Measurements from ENCODE around the gene PABPC1L.

PABPC1L gene

DNA sequence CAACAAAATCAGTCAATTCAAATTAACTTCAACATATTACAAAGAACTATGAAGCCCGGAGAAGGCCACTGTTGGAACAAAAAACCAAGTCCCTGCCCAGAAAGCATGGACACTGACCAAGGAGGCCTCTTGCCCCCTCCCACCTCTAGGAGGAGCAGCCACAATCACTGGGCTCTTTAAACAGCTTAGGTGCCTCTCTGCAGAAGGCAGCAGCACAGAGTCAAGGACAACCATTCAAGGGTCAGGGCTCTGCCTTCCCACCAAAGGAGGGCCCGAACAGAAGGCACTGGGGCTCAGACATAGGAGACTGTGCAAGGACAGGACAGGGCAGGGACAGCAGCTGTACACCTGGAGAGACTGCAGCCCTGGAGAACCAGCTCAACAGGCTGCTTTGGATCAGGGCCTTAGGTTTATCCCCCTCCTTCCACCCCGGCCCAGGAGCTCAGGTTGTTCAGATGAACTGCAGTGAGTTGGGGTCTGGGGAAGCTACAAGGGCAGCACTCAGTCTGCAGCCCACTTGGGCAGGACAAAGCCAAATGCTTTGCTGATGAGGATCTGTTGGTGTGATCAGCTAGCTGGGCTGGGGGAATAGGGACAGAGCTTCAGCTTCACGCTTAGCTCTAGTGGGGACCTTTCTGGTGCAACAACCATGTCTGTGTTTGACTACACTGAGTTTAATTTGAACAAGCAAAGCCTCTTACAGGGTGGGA lies 32.6 kb downstream of the PABPC1L start:
- DNase-seq (ENCODE audit: low read depth in 1 of 2, low spot score in 1 of 2) = no peak

DNA sequence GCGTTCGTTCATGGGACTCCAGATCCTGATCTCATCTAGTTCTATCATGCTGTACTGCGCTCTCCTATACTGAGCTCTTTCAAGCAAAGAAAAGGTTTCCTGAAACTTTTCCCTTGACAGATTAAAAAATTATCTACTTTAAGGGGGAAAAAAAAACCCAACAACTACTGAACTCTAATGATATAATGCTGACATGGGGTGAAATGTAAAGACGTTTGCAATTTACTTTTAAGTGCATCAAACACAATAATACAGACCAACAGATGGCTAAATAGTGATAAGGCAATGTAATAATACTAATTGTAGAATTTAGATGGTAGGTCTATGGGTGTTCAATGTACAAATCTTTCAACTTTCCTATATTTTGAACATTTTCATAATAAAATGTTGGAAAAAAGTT lies 34.0 kb downstream of the PABPC1L start:
- DNase-seq (ENCODE audit: low read depth in 1 of 2, low spot score in 1 of 2) = no peak

DNA sequence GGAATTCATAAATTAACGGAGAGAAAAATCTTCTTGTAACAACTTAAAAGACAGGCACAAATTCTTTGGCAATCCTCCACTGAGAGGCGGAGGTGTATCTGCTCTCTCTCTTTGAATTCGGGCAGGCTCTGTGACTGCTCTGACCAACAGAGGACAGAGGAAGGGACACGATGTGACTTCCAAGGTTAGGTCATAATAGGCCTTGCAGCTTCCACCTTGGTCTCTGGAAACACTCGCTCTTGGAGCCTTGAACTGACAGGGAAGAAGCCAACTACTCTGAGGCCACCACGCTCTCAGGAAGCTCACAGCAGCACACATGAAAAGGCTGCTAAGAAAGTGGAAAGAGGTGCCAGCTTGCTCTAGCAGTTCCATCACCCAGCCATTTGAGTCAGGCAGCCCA lies 35.4 kb downstream of the PABPC1L start:
- DNase-seq (ENCODE audit: low read depth in 1 of 2, low spot score in 1 of 2) = no peak

DNA sequence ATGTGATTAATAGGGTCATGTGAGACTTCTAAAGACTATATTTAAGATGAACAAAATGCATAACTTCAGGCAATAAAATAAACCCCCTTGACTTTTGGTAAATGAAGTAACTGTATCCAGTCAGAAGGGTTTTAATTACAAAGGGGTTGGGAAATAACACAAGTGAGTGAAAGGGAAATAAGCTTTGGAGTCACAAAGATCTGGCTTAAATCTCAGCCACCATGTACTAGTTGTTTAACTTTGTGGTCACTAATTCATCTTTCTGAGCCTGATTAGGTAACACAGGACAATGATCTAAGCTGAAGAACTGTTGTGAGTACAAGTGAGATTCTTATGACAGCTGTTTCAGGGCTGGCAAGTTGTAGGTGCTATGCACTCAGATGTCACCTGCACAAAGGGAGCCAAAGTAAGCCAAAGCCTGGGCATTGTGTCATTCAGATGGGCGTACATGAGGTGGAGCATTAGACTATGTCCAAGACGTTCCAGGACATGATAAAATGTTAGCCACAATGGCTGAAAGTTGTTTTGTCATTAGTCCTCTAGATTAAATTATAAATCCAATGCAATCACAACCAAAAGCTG lies 36.5 kb downstream of the PABPC1L start:
- DNase-seq (ENCODE audit: low read depth in 1 of 2, low spot score in 1 of 2) = no peak

DNA sequence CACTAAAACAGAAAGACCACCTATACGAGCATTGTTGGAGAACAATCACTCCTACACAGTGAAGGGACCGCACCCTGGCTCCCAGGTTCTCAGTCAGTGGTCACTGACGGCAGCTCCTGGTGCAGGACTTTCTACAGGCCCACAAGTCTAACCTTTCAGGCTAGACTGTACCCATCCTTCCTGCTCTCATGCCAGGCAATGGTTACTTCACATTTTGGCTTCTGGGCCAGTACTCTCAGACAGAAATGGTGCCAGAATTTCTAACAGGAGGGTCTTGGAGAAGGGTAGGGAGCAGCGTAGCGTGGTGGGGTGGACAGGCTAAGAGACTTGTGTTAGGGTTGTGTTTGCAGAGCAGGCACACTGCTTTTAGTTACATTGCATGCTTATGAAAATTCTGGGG lies 38.2 kb downstream of the PABPC1L start:
- DNase-seq (ENCODE audit: low read depth in 1 of 2, low spot score in 1 of 2) = no peak

DNA sequence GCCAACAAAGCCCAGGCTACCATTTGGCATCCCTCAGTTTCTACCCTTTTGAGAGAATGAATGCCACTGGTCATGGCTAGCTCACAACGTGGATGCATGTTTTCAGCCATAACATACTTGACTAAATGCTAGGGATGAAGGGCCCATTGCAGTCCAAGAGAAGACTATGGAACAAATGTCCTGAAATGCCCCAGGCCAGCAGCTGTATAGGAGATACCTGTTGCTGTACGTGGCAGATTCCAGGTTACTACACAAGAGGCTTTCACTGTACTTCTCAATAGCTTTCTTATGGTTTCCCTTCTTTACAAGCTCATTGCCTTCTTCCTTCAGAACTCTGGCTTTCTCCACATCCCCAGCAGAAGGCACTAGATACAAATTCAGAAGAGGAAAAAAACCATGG lies 38.7 kb downstream of the PABPC1L start:
- no peak for DNase-seq (ENCODE audit: low read depth in 1 of 2, low spot score in 1 of 2)

DNA sequence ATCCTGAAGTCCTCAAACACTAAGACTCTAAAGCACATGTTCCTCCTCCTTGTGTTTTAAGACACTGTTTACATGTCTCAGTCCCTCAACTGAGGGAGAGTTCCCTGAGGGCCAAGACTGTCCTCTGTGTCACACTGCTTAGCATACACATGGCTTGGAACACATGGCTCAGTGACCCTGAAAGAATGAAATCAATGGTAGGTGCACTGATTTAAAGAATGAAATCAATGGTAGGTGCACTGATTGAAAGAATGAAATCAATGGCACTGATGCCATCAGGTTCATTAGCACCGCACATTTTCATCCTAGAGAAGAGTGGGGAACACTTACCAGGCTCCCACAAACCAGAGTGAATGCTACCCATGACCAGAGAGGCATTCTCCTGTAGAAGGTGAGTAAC lies 40.5 kb downstream of the PABPC1L start:
- DNase-seq (ENCODE audit: low read depth in 1 of 2, low spot score in 1 of 2) = no peak

DNA sequence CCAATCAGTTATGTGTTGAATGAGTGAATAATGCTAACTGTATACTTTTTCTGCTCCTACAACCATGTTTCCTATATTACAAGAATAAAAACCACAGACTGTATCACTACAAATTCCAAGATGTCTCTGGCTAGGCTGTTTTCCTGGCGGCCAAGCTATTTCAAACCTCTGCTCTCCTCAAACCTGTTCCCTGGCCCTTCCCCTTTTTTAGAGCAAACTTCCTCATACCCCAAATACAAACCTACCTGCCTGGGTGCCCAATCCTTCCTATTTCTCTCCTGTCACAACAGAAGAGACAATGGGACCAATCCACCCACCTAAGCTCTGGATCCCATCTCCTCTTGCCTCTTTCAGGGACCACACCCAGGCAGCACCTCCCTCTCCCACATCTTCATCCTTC lies 42.9 kb downstream of the PABPC1L start:
- DNase-seq (ENCODE audit: low read depth in 1 of 2, low spot score in 1 of 2) = no peak

DNA sequence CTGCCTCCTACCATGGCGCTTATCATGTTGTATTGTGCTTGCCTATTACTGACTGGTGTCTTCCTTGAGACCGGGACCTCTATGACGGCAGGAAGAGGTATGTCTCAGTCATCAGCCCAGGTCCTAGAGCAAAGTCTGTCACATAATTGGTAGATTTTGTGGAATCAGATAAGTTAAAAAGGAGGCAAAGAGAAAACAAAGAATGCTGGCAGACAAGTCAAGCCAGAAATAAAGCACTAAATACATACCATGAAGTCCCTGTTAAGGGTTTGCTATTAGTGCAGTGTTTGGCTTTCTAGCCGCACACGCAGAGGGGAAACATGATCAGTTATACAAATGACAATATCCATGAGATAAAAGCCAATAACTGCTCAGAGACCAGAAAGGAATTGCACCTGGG lies 44.4 kb downstream of the PABPC1L start:
- DNase-seq (ENCODE audit: low read depth in 1 of 2, low spot score in 1 of 2) = no peak

DNA sequence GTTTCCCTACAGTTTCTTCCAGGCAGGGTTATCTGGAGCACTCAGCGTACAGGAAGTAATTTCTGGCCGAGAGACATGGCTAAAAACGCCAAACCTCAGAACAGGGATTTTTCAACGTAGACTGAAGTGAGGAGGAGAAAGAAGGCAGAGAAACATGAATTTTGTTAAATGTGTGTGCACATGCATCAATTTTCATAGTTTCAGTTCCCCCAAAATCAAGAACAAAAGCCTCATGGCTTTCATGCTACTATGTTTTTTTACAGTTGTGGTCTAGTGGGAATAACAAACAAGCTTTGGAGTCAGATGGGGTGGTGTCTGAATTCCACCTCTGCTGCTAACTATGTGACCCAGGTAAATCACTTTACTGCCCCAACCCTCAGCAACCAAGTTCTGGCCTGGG lies 45.4 kb downstream of the PABPC1L start:
- DNase-seq (ENCODE audit: low read depth in 1 of 2, low spot score in 1 of 2) = no peak

DNA sequence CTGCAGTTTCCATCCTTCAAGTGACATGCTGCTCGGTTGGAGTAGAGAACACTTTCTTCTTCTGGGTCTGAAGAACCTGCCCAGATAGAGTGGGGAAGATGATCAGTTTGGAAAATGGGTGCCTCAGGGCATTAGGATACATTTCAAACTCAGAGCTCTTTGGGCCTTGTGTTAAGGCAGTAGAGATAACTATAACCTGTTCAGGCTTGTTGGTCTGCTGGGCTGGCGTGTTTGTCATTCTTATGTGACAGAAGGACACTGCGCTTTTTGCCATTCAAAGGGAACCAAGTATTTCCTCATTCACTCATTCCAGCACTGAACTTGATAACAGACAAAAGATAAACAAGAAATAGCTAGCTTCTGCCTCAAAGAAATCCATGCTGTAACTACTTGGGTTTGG lies 46.5 kb downstream of the PABPC1L start:
- no peak for DNase-seq (ENCODE audit: low read depth in 1 of 2, low spot score in 1 of 2)

DNA sequence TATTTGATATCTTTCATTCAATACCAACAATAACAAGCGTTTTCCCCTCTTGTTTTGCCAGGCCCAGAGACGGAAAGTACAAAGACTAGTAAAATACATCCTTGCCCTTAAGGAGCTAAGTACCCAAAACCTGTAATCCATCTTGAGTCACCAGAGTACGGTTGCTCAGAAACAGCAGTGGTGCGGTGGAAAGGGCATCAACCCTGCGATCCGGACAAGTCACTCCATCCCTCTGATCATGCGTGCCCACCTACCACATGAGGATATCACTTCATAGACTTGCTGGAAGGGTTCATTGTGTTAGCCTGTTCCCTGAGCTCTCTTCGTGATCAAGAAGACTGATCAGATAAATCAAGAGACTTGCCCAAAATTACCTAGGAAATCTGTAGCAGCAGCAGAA lies 48.4 kb downstream of the PABPC1L start:
- no peak for DNase-seq (ENCODE audit: low read depth in 1 of 2, low spot score in 1 of 2)

DNA sequence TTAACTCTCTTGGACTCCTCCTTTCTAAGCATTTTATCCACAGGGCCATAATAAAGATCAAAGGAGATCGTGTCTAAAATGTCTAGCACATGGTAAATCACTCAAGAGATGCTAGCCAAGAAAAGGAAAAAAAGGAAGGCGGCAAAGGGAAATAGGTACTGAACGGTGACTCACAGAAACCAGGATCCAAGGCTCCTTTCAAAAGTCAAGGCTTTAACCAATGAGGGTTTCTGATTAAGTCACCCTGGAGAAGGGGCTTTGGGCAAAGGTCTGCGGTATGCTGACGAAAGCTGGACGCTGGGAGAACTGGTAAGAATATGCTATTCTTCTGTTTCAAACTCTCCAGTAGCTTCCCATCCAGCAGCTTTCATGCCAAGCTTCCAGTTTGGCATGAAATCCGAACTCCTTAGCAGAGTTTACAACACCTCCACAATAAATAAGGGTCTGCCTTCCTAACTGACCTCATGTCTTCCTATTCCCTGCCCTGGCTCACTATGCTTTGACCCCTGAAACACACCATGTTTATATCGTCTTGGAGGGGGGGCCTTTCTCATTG lies 49.3 kb downstream of the PABPC1L start:
- DNase-seq (ENCODE audit: low read depth in 1 of 2, low spot score in 1 of 2) = no peak

DNA sequence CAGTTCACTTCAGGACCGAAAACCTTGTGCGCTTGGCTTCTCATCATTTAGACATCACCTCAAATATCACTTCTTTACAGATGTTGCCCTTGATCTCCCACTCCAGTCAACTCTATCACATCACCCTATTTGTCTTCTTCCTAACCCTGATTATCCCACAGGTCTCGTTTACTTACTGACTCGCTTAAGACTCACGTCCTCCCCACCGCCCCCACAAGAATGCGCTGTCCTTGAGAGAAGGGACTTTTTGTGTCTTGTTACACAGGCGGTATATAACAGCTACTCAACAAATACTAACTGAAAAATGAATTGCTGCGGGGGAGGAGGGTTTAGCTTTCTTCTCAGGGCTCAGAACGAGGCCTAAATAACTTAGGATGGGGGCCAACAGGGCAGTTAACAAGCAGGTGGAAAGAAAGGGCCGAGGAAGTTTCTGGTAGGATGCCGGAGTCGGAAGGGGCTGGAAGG lies 49.8 kb downstream of the PABPC1L start:
- peak in 1 of 2 donors; percentile 57 for DNase-seq (ENCODE audit: low read depth in 1 of 2, low spot score in 1 of 2)

DNA sequence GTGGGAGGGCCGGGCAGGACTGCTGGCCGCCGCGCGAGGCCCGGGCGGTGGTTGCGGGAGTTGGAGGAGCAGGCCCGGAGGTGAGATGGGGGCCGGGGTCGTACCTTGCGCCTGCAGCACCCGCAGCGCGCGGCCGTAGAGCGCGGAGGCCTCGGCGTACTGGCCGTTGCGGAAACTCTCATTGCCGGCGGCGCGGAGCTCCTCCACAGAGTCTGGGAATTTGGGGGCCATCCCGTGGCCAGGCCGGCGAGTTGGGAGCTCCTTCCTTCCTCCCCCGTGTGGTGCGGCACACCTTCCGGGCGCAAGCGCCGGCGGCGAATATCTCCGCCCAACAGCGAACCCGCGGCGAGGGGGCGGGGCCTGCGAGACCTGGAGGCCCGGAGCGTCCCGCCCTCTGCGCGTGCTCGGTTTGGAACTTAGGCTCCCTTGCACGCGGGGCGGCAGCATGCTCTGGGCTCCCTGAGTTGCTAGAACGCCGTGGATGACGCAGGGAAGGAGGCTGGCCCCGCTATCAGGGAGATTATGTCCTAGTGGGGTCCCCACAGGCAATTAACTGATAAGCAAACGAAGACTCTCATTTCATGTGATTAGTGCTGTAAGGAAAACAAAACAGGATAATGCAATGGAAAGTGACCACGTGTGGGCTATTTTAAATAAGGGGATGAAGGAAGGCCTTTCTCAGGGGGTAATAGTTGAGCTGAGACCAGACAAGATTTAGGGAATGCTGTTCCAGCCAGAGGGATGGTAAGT lies 50.4 kb downstream of the PABPC1L start, which contains the start of gene TOMM34:
TSS of gene TOMM34 (minus strand) at position 295 of the 750 bp plus-strand sequence. CDS start at position 231, 64 bp downstream.
- peak; percentile 87 to 97 for DNase-seq (ENCODE audit: low read depth in 1 of 2, low spot score in 1 of 2)

DNA sequence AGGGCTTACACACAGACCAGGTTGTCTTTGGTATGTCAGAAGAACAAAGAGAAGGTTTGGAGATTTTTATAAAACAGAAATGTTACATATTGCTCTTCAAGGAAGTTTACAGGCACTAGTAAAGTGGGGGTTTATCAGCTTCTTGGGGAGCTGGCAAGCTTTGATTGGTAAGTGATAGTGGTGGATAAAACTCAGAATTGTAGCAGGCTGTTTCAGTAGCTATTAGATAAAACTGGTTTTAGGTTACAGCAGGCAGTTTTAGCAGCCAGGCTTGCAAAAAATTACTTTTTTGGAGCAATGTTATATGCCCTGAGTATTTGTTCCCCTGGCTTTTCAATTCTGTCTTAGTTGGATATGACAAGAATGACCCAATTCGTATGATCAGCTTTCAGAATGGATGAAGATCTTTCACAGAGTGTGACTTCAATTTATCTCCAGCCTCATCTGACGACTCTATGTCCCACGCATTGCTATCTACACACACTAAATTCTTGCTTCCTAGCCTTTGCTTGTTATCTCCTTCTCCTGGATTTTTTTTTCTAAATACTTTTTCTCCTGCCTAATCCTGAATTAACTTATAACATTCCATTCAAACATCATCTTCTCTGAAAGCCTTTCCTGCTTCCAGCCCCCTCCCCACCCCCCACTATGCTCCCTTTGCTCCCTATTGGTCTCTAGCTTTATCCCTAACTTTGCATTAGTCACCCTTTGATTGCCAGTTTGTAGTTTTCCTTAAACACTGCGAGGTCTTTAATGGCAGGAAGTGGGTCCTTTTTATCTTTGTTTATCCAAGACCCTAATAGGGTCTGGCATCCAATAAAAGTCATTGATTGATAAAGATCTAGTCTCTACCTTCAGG lies 51.4 kb downstream of the PABPC1L start:
- DNase-seq (ENCODE audit: low read depth in 1 of 2, low spot score in 1 of 2) = no peak

DNA sequence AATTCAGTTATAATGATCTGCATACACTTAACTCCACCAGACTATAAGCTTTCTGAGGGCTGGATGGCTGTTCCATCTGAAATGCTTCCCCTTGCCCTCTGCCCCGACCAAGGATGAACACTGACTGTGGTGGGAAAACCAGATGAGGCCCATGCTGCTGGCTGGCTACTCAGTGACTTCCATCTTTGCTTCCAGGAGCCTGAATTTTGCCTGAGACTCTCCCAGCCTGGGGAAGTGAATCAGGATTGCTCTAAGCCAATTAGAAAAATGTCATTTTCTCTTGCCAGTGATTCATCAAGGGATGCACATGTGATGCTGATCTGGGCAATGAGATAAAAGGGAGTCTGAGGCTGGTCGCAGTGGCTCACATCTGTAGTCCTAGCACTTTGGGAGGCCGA lies 52.0 kb downstream of the PABPC1L start:
- DNase-seq (ENCODE audit: low read depth in 1 of 2, low spot score in 1 of 2) = no peak

DNA sequence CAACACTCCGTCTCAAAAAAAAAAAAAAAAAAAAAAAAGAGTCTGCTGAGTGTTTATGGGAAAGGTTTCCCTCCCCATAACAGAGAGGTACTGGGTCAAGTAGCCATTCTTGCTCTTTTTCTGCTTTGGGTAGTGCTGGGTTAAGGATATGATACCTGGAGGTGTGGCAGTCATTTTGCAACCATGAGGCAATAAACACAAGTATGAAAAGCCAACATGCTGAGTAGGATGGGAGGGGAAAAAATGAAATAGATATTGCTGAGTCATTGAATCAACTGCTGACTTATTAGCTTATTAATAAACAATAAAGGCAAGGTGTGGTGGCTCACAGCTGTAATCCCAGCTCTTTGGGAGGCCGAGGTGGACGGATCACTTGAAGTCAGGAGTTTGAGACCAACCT lies 52.6 kb downstream of the PABPC1L start:
- DNase-seq (ENCODE audit: low read depth in 1 of 2, low spot score in 1 of 2) = no peak

DNA sequence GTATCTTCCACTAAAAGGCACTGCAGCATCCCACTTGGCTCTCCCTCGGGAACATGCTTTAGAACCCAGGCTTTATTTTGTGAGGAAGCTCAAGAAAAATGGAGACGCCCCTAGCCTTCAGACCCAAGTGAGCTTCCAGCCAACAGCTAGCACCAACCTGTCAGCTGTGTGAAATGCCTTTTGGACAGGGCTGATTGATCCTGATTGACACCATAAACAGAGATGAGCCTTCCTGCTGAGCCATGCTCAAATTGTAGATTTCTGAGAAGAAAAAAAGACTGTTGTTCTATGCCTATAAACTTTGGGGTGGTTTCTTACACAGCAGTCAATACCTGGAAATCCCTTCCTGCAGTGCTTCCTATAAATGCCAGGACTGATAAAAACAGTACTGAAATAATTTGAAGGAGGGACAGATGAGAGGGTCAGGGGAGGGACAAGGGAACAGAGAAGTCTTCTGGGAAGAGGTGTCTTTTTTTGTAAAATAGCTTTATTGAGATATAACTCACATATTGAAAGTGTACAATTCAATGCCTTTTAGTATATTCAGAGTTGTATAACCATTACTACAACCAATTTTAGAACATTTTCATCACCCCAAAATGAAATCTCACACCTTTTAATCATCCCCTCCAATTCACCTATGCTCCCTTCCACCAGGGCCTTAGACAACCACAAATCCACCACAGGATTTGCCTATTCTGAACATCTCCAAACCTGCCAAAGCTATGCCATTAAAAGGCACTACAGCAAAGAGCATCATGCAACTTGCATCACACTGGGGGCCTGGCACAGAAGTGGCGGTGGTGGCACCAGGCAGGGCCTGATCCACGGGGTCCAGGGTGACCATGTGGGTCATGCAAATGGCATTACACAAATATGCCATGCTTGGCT lies 53.7 kb downstream of the PABPC1L start:
- DNase-seq (ENCODE audit: low read depth in 1 of 2, low spot score in 1 of 2) = no peak

DNA sequence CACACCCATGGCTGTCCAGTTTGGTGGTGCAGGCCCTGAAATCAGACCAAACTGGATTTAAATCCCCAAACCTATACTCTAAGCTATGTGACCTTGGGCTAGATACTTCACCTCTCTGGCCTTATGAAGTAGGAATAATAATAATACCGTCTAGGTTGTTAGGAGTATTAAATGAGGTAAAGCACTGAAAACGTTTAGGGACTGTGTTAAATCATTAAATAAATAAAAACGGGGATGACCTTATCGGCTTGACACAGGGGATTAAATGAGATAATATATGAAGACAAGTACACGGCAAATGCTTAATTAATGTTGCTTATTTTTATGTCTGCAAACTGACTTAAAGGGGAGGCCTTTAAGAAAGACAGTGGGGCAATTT lies 55.8 kb downstream of the PABPC1L start:
- no peak for DNase-seq (ENCODE audit: low read depth in 1 of 2, low spot score in 1 of 2)
